DND-41 (cell line): ENCODE measurements around the gene MAPK7.

ENCODE experiments used
- ATAC-seq: fragments of 200-7000 bp; cut with Tn5 transposase; 3 replicates; pipeline ENCODE4 v1.9.1; 2021; ENCODE audit warnings: low read depth; ENCODE audit not compliant: insufficient read depth
- DNase-seq: peaks from one replicate; pipeline ENCODE4 v3.0.0-alpha.2; 2020
- H2AFZ ChIP-seq: 2 replicates; pipeline ENCODE4 v1.6.0; 2012; ENCODE audit warnings: low read depth, low read length
- H3K27ac ChIP-seq: 2 replicates; pipeline ENCODE4 v1.5.1; 2012; ENCODE audit warnings: low read length, inconsistent platforms
- H3K27me3 ChIP-seq: fragments of 200-600 bp; sonication (generic); 2 replicates; pipeline ENCODE4 v1.6.0; 2012; ENCODE audit warnings: low read length, mild to moderate bottlenecking, inconsistent platforms; ENCODE audit not compliant: insufficient read depth, poor library complexity
- H3K36me3 ChIP-seq: 2 replicates; pipeline ENCODE4 v1.5.1; 2012; ENCODE audit warnings: low read length, inconsistent platforms; ENCODE audit not compliant: insufficient read depth
- H3K4me1 ChIP-seq: 2 replicates; pipeline ENCODE4 v1.5.1; 2012; ENCODE audit warnings: mild to moderate bottlenecking, low read length; ENCODE audit not compliant: insufficient read depth
- H3K4me2 ChIP-seq: 2 replicates; pipeline ENCODE4 v1.6.0; 2012; ENCODE audit warnings: mild to moderate bottlenecking, moderate library complexity, low read length, inconsistent platforms; ENCODE audit not compliant: insufficient read depth
- H3K4me3 ChIP-seq, 2 experiments: fragments of 200-600 bp in 1 of 2; shearing (Covaris generic) in 1 of 2; 2 replicates each; pipeline ENCODE4 v1.5.1; 2012 to 2016; ENCODE audit warnings: inconsistent platforms in 2 of 2, low read length in 2 of 2, mild to moderate bottlenecking in 2 of 2, low read depth in 1 of 2, moderate library complexity in 1 of 2
- H3K79me2 ChIP-seq: 2 replicates; pipeline ENCODE4 v1.6.0; 2012; ENCODE audit warnings: low read length, inconsistent platforms; ENCODE audit not compliant: insufficient read depth
- H3K9ac ChIP-seq: 2 replicates; pipeline ENCODE4 v1.6.0; 2012; ENCODE audit warnings: low read depth, mild to moderate bottlenecking, inconsistent platforms, low read length, moderate library complexity
- H3K9me3 ChIP-seq: 2 replicates; pipeline ENCODE4 v1.5.1; 2012; ENCODE audit warnings: low read length, moderate library complexity, mild to moderate bottlenecking, inconsistent platforms; ENCODE audit not compliant: insufficient read depth, severe bottlenecking
- H4K20me1 ChIP-seq: 2 replicates; pipeline ENCODE4 v1.6.0; 2012; ENCODE audit warnings: low read length; ENCODE audit not compliant: insufficient read depth
- CTCF ChIP-seq: IDR thresholded peaks from 2 replicates; pipeline ENCODE4 v1.5.1; 2012; ENCODE audit warnings: borderline replicate concordance, low read length, moderate library complexity, mild to moderate bottlenecking; ENCODE audit not compliant: poor library complexity, severe bottlenecking; ENCODE audit errors: extremely low read depth
- EZH2 ChIP-seq: IDR thresholded peaks from 3 replicates; pipeline ENCODE4 v1.6.1; 2012; ENCODE audit warnings: borderline replicate concordance, low read depth, mild to moderate bottlenecking, moderate library complexity, low read length, inconsistent platforms; ENCODE audit not compliant: severe bottlenecking

Gene MAPK7

DNA sequence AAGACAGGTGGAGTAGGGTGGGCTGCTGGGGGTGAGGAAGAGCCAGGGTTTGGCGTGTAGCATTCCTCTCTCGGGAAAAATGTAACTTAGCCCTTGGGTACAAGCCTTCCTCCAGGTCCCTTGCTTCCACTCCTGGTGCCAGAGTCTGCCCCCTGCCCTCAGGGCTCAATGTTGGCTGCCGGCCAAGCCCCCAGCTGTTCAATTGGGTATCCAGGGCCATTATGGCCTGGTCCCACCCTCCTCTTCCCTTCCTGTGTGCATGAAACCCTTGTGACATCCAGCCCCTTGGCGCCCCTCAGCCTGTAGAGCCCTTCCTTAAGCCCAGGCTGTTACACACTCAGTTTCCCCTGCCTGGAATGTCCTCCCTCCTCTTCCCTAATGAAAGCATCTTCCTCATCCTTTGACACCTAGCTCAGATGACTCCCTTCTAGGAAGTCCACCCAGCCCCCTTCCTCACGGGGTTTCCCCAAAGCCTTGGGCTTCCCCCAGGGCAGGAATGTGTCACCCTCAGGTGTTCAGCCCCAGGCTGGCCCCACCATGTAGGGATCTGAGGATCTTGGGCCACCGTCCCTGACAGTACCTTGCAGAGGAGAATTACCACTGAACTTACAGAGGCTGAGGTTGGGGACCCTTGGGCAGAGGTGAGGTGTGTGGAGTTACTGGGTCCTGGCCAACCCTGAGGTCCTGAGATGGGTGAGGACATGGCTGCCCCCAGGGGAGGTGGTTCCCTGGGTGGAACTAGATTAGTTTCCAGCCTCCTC, 45.7 kb upstream of the MAPK7 start:
- TF ChIP-seq EZH2, result no peak
- no peak for TF ChIP-seq CTCF
- Histone ChIP-seq H3K36me3 (no peaks in the 10 kb centered on the region), H3K9ac (no peak overlapping the region), H3K4me3 (no peak overlapping the region), H3K27me3 (peaks cover 38% of the 10 kb centered on the region), H3K4me2 (no peak overlapping the region), H2AFZ (no peak overlapping the region), H3K4me1 (no peaks in the 10 kb centered on the region), H3K27ac (no peak overlapping the region), H3K79me2 (no peaks in the 10 kb centered on the region), H3K9me3 (no peaks in the 10 kb centered on the region), H4K20me1 (peaks cover 36% of the 10 kb centered on the region)
- DNase-seq (no peak), ATAC-seq (no peak)

DNA sequence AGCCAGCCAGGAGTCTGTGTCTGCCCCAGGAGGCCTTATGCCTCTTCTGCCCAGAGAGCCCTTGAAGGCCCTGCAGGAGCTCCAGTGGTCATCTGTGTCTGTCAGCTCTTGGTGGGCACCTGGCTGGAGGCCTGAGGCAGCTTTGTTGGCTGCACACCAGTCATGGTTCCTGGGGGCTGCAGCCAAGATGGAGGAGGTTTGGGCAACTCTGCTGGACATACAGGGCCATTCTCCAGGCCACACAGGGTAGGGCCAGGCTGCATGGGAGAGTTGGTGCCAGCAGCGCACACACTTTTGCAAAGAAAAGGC, 45.2 kb upstream of the MAPK7 start:
- H4K20me1 ChIP-seq, result peaks cover 38% of the 10 kb centered on the region
- no peak overlapping the region for H3K4me3 ChIP-seq
- H3K9me3 ChIP-seq, result no peaks in the 10 kb centered on the region
- H3K27ac ChIP-seq, result no peak overlapping the region
- H3K4me2 ChIP-seq, result no peak overlapping the region
- no peaks in the 10 kb centered on the region for H3K4me1 ChIP-seq
- ATAC-seq (no peak), DNase-seq (no peak)
- H3K9ac ChIP-seq, result no peak overlapping the region
- peaks cover 38% of the 10 kb centered on the region for H3K27me3 ChIP-seq
- H2AFZ ChIP-seq, result no peak overlapping the region
- H3K36me3 ChIP-seq, result no peaks in the 10 kb centered on the region
- no peak for TF ChIP-seq EZH2
- no peak for TF ChIP-seq CTCF
- H3K79me2 ChIP-seq, result no peaks in the 10 kb centered on the region

DNA sequence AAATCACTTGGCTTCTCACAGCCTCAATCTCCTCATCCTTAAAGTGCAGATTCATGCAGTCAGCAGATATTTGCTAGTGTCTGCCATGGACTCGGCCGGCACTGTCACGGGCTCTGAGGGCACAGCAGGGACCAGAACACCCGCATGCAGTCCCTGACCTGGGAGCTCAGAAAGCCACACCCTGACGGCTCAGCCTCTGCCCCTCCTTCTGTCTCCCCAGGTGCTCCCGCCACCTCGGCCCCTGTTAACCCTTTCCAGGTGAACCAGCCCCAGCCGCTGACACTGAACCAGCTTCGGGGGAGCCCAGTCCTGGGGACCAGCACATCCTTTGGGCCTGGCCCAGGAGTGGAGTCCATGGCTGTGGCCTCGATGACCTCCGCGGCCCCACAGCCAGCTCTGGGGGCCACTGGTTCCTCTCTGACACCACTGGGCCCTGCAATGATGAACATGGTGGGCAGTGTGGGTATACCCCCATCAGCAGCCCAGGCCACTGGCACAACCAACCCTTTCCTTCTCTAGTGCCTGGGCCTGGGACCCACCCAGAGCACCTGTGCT, 44.5 kb upstream of the MAPK7 start:
- TF ChIP-seq EZH2 (no peak), CTCF (no peak)
- Histone ChIP-seq H3K36me3 (no peaks in the 10 kb centered on the region), H3K4me1 (no peaks in the 10 kb centered on the region), H3K27me3 (peaks cover 37% of the 10 kb centered on the region), H3K79me2 (no peaks in the 10 kb centered on the region), H3K27ac (no peak overlapping the region), H2AFZ (no peak overlapping the region), H3K9me3 (no peaks in the 10 kb centered on the region), H3K9ac (no peak overlapping the region), H3K4me2 (no peak overlapping the region), H3K4me3 (no peak overlapping the region), H4K20me1 (peaks cover 38% of the 10 kb centered on the region)
- ATAC-seq (no peak), DNase-seq (no peak)
